Mucosa of descending colon (tissue), 3 donors: Measurements from ENCODE around the gene MAD2L1. TPM values are rescaled to one million over a fixed set of nuclear protein-coding genes. Genes with fewer than 3 reads are reported as not detected.
A peak's percentile ranks its signal among the peaks of the same experiment; 100 is the strongest.

Experiments used
- ATAC-seq: fragments of 200-7000 bp; cut with Tn5 transposase; one replicate; pipeline ENCODE4 v1.9.1; 2020; ENCODE audit warnings: mild to moderate bottlenecking, moderate library complexity
- DNase-seq, 3 donors: peaks; one replicate each; pipeline ENCODE4 v3.0.0-alpha.2; 2020
- H3K36me3 ChIP-seq: fragments of 200-600 bp; one replicate; pipeline ENCODE4 v1.8.0; 2021; ENCODE audit warnings: low read depth, mild to moderate bottlenecking
- H3K4me1 ChIP-seq: fragments of 200-600 bp; one replicate; pipeline ENCODE4 v1.8.0; 2021; ENCODE audit warnings: low read depth, mild to moderate bottlenecking
- H3K4me3 ChIP-seq: fragments of 200-600 bp; one replicate; pipeline ENCODE4 v1.8.0; 2021; ENCODE audit warnings: mild to moderate bottlenecking
- H3K9me3 ChIP-seq: fragments of 200-600 bp; one replicate; pipeline ENCODE4 v1.8.0; 2021; ENCODE audit warnings: mild to moderate bottlenecking
- intact Hi-C, 2 donors: fragments of 100-400 bp; cut with DNase I in 1 of 2; cut with micrococcal nuclease in 1 of 2; formaldehyde crosslinking; loops; one replicate each; pipeline versions ENCODE4 v1.11.0 to v1.11.1; 2022; cut with DNase I, micrococcal nuclease
- total RNA-seq, 3 donors: library from RNA; stranded (reverse); fragmentation: NEBNext Ultra II Directional in 2 of 3; extraction: Animal tissue kit (Norgen Biotek cat#: 25700) in 2 of 3; gene quantifications; one replicate each; pipeline versions ENCODE4 v1.2.1 to v1.2.4, GENCODE V29; 2021 to 2023
- TF ChIP-seq, protein P1 (sequence below): fragments of 200-600 bp; IDR thresholded peaks from one replicate; pipeline ENCODE4 v1.8.0; 2022; ENCODE audit warnings: antibody characterized with exemption, mild to moderate bottlenecking
- donor health status: DM: no; HTN: no; CAD: no; lungs with moderate emphysema.
- donor health status: DM: no; HTN: no; CAD: no.
- donor health status: DM: no; HTN: yes; CAD: no.

MAD2L1 gene
- total RNA-seq, 3 donors from 2014 or later = 2.9 to 17.5 (median 3.0) TPM

DNA sequence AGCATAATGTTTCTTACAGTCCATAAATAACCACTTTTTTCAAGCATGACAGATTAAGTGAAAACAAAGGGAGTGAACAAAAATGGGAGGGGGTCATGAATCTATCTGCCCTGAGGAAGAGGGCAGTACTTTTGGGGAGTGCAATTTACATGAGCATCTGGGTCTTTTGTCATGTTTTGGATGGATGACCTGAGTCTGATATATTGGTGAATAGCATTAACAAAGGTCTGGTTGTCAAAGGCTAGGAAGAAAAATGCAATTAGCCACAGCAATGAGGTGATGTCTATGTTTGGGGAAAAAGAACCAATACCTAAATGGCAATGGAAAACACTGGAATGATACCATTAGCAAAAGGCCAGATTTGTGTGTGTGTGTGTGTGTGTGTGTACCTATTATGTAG is 15.1 kb upstream of the MAD2L1 start:
- TF ChIP-seq, protein P1, sequence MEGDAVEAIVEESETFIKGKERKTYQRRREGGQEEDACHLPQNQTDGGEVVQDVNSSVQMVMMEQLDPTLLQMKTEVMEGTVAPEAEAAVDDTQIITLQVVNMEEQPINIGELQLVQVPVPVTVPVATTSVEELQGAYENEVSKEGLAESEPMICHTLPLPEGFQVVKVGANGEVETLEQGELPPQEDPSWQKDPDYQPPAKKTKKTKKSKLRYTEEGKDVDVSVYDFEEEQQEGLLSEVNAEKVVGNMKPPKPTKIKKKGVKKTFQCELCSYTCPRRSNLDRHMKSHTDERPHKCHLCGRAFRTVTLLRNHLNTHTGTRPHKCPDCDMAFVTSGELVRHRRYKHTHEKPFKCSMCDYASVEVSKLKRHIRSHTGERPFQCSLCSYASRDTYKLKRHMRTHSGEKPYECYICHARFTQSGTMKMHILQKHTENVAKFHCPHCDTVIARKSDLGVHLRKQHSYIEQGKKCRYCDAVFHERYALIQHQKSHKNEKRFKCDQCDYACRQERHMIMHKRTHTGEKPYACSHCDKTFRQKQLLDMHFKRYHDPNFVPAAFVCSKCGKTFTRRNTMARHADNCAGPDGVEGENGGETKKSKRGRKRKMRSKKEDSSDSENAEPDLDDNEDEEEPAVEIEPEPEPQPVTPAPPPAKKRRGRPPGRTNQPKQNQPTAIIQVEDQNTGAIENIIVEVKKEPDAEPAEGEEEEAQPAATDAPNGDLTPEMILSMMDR = no peak
- intact Hi-C loops = no loop called here

DNA sequence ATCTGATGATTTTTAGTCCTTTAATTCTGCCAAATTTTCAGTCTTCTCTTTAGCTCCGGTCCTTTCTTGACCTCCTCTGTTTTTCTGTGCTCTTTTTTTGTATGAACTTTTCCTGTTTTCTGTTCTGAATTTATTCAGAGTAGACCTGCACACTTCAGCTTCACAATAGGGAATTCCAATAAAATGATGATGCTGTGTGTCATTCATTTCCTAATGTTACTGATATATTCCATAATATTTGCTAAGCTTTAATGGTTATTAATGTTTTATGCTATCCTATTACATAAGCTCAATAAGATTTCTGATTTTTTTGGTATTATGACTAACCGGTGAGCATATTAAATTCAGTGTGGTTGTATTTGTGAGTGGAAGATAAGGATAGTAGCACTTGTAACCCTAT is 13.9 kb upstream of the MAD2L1 start:
- ATAC-seq (no peak), DNase-seq (no peak)
- no peak overlapping the region for H3K4me3 ChIP-seq
- TF ChIP-seq, protein P1 = no peak
- no peaks in the 10 kb centered on the region for H3K36me3 ChIP-seq
- no peaks in the 10 kb centered on the region for H3K4me1 ChIP-seq
- H3K9me3 ChIP-seq = no peaks in the 10 kb centered on the region
- intact Hi-C loops = no loop called here

More for the DNA sequence above, 15.1 kb upstream of the MAD2L1 start:
- Histone ChIP-seq H3K9me3 (no peaks in the 10 kb centered on the region), H3K4me3 (no peak overlapping the region), H3K36me3 (no peaks in the 10 kb centered on the region), H3K4me1 (no peaks in the 10 kb centered on the region)
- ATAC-seq (no peak), DNase-seq (no peak)

DNA sequence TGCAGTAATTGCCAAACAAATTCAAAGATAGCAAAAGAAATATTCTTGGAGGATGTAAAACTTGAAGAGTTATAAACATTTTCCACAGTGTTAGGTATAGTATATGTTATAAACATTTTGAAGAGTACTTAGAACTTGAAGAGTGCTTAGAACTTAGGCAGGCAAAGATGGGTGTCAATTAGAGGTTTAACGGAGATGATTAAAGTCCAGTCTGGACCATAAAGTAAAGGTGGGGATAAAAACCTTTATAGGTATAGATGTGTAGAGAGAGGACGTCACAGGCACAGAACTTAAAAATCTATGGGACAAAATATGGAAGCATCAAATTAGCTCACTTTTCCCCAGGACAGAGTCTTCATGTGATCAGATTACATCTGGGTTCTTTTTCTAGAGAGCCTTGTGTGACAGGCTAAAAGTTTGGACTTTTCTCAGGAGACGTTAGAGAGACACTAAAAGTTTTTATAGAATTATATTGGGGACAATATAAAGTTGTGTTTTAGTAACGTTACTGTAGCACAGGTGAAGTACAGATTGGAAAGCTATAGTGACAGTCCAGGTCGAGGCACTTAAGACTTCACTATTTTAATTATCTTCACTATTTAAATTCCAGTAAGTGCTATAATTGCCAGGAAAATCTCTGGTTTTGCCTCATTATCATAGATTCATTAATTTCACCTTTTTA is 13.3 kb upstream of the MAD2L1 start:
- intact Hi-C loops = no loop called here
- H3K9me3 ChIP-seq = no peaks in the 10 kb centered on the region
- TF ChIP-seq, protein P1 = no peak
- H3K4me1 ChIP-seq = no peaks in the 10 kb centered on the region
- no peak for DNase-seq
- H3K36me3 ChIP-seq = no peaks in the 10 kb centered on the region
- H3K4me3 ChIP-seq = no peak overlapping the region
- peak; percentile 65 for ATAC-seq

DNA sequence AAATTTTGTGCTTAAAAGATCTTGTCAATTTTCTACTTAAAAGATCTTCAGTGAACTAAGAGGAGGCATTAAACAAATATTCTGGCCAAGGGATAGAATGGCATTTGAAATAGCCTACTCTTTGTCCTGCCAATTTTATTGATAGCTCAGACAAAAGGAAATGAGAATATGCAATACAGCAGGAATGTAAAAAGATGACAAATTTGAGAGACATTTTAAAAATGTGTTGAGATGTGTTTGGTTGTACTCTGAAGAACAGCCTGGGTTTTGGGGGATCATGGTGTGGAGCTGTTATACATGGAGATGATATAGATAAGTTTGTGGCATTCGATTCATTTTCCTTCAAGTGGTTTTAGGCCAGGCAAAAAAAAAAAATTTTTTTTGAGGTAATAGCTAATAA is 11.6 kb upstream of the MAD2L1 start:
- intact Hi-C loops = no loop called here
- Histone ChIP-seq H3K4me3 (no peak overlapping the region), H3K36me3 (no peaks in the 10 kb centered on the region), H3K9me3 (no peaks in the 10 kb centered on the region), H3K4me1 (no peaks in the 10 kb centered on the region)
- ATAC-seq (no peak), DNase-seq (no peak)
- TF ChIP-seq, protein P1 = no peak

DNA sequence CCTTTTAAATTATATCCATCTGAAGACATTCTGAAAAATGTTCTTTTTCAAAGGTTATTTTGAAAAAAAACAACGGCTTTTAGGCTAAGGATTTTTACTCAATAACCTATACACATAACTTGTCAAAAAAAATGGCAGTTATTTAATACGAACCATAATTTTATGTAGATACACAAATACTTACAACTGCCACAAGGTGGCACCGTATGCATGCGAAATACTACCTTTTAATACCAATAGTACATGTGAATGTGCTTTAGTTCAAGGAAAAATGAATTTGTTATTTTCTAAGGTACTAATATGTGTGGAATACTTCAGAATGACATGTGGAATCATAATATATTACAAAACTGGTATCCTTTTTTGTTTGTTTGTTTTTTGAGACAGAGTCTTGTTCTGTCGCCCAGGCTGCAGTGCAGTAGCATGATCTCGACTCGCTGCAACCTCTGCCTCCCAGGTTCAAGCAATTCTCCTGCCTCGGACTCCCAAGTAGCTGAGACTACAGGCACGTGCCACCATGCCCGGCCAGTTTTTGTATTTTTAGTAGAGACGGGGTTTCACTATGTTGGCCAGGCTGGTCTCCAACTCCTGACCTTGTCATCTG is 4.6 kb upstream of the MAD2L1 start:
- DNase-seq (peak in 1 of 3 donors; percentile 63), ATAC-seq (no peak)
- Histone ChIP-seq H3K4me1 (peaks cover 5% of the 10 kb centered on the region), H3K9me3 (no peaks in the 10 kb centered on the region), H3K36me3 (no peaks in the 10 kb centered on the region), H3K4me3 (no peak overlapping the region)
- TF ChIP-seq, protein P1 = peak; percentile 35
- intact Hi-C loops = no loop called here
